PFSK-1 (cell line): Measurements from ENCODE around the gene REEP2.

Experiments used
- POLR2AphosphoS5 ChIP-seq: IDR thresholded peaks from 2 replicates; pipeline ENCODE4 v1.6.1; 2012; ENCODE audit warnings: low read depth, mild to moderate bottlenecking, control low read depth, low read length, moderate library complexity
- SIN3A ChIP-seq: IDR thresholded peaks from 2 replicates; pipeline ENCODE4 v1.6.1; 2012; ENCODE audit warnings: mild to moderate bottlenecking, low read length, moderate library complexity, borderline replicate concordance; ENCODE audit not compliant: insufficient read depth

- TF ChIP-seq SIN3A, result no peak
- no peak for TF ChIP-seq POLR2AphosphoS5
These were observed 38.1 kb downstream of the REEP2 start for GRCh38 chr5:138476918-138477317.
